ENCODE measurements around the gene VPS35. TPM values are rescaled to one million over a fixed set of nuclear protein-coding genes. Genes with fewer than 3 reads are reported as not detected.

VPS35 gene
- total RNA-seq, 3 donors from 2014 or later (not counting 1 experiment from before 2014, with no cell fraction given), result 32.8 to 44.1 (median 43.7) TPM

- no peaks in the 10 kb centered on the region for H3K36me3 Mint-ChIP-seq
- Histone ChIP-seq H3K4me3 (ENCODE audit: low read length) (no peak overlapping the region), H3K9me3 (ENCODE audit: control insufficient read depth, insufficient read depth, low read length) (no peaks in the 10 kb centered on the region), H3K27me3 (ENCODE audit: control insufficient read depth, insufficient read depth, low read length) (no peaks in the 10 kb centered on the region), H3K27ac (ENCODE audit: low read length) (no peak overlapping the region), H3K36me3 (ENCODE audit: control insufficient read depth, insufficient read depth, low read length) (no peaks in the 10 kb centered on the region), H3K4me1 (ENCODE audit: control insufficient read depth, insufficient read depth, low read length) (no peaks in the 10 kb centered on the region)
- no peaks in the 10 kb centered on the region for H3K27me3 Mint-ChIP-seq (ENCODE audit: low read depth in 2 of 2)
- intact Hi-C loops (cut with micrococcal nuclease), result no loop called here
- no peaks in the 10 kb centered on the region for H3K9me3 Mint-ChIP-seq
- ATAC-seq, result no peak
- TF ChIP-seq, protein P1, sequence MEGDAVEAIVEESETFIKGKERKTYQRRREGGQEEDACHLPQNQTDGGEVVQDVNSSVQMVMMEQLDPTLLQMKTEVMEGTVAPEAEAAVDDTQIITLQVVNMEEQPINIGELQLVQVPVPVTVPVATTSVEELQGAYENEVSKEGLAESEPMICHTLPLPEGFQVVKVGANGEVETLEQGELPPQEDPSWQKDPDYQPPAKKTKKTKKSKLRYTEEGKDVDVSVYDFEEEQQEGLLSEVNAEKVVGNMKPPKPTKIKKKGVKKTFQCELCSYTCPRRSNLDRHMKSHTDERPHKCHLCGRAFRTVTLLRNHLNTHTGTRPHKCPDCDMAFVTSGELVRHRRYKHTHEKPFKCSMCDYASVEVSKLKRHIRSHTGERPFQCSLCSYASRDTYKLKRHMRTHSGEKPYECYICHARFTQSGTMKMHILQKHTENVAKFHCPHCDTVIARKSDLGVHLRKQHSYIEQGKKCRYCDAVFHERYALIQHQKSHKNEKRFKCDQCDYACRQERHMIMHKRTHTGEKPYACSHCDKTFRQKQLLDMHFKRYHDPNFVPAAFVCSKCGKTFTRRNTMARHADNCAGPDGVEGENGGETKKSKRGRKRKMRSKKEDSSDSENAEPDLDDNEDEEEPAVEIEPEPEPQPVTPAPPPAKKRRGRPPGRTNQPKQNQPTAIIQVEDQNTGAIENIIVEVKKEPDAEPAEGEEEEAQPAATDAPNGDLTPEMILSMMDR (IDR thresholded peaks at IDR 0.05), result no peak
- no peak overlapping the region for H3K4me3 Mint-ChIP-seq
- 89% methylated on average over 16 of the region's 17 CpGs for WGBS (ENCODE audit: insufficient coverage)
- no peak overlapping the region for H3K27ac Mint-ChIP-seq
- no peaks in the 10 kb centered on the region for H3K4me1 Mint-ChIP-seq
- no peak for DNase-seq
These were observed 42.1 kb upstream of the VPS35 start for GRCh38 chr16:46730801-46731690.

- Mint-ChIP-seq H3K36me3 (no peaks in the 10 kb centered on the region), H3K4me1 (no peaks in the 10 kb centered on the region), H3K27me3 (ENCODE audit: low read depth in 2 of 2) (no peaks in the 10 kb centered on the region), H3K4me3 (no peak overlapping the region), H3K27ac (no peak overlapping the region), H3K9me3 (no peaks in the 10 kb centered on the region)
- 89% methylated on average over 8 of the region's 8 CpGs for WGBS (ENCODE audit: insufficient coverage)
- intact Hi-C loops (cut with micrococcal nuclease), result no loop called here
- DNase-seq, result no peak
- Histone ChIP-seq H3K27me3 (ENCODE audit: control insufficient read depth, insufficient read depth, low read length) (no peaks in the 10 kb centered on the region), H3K36me3 (ENCODE audit: control insufficient read depth, insufficient read depth, low read length) (no peaks in the 10 kb centered on the region), H3K4me1 (ENCODE audit: control insufficient read depth, insufficient read depth, low read length) (no peaks in the 10 kb centered on the region), H3K27ac (ENCODE audit: low read length) (no peak overlapping the region), H3K9me3 (ENCODE audit: control insufficient read depth, insufficient read depth, low read length) (no peaks in the 10 kb centered on the region), H3K4me3 (ENCODE audit: low read length) (no peak overlapping the region)
- ATAC-seq, result no peak
- TF ChIP-seq, protein P1 (IDR thresholded peaks at IDR 0.05), result no peak
These were observed 41.1 kb upstream of the VPS35 start for GRCh38 chr16:46730126-46730525.

- Mint-ChIP-seq H3K27me3 (ENCODE audit: low read depth in 2 of 2) (no peaks in the 10 kb centered on the region), H3K27ac (no peak overlapping the region), H3K4me1 (no peaks in the 10 kb centered on the region), H3K4me3 (no peak overlapping the region), H3K36me3 (no peaks in the 10 kb centered on the region), H3K9me3 (no peaks in the 10 kb centered on the region)
- no peaks in the 10 kb centered on the region for H3K9me3 ChIP-seq (ENCODE audit: control insufficient read depth, insufficient read depth, low read length)
- H3K27ac ChIP-seq (ENCODE audit: low read length), result no peak overlapping the region
- no peaks in the 10 kb centered on the region for H3K4me1 ChIP-seq (ENCODE audit: control insufficient read depth, insufficient read depth, low read length)
- H3K36me3 ChIP-seq (ENCODE audit: control insufficient read depth, insufficient read depth, low read length), result no peaks in the 10 kb centered on the region
- TF ChIP-seq, protein P1 (IDR thresholded peaks at IDR 0.05), result no peak
- H3K4me3 ChIP-seq (ENCODE audit: low read length), result no peak overlapping the region
- DNase-seq (no peak), ATAC-seq (no peak)
- intact Hi-C loops (cut with micrococcal nuclease), result no loop called here
- no peaks in the 10 kb centered on the region for H3K27me3 ChIP-seq (ENCODE audit: control insufficient read depth, insufficient read depth, low read length)
- 90% methylated on average over 7 of the region's 7 CpGs for WGBS (ENCODE audit: insufficient coverage)
These were observed 40.5 kb upstream of the VPS35 start for GRCh38 chr16:46729326-46729995.

Measured in natural killer cell (primary cell).